RWPE1 (cell line): ENCODE measurements around the gene CFLAR.

Experiments
- CTCF ChIA-PET: fragments of 350-600 bp; sonication (Branson Sonifier 250); formaldehyde crosslinking; extraction: SDS; loops from one replicate; lab custom pipeline; 2021; lab: Yijun Ruan, JAX
- POLR2A ChIA-PET: fragments of 400-600 bp; formaldehyde crosslinking; extraction: SDS; loops from one replicate; lab custom pipeline; 2020; ENCODE audit warnings: antibody characterized with exemption; ENCODE audit not compliant: low non-redundant PET; lab: Yijun Ruan, JAX
- DNase-seq: peaks from one replicate; pipeline ENCODE4 v3.0.0; 2012; ENCODE audit warnings: low spot score
- H3K27ac ChIP-seq: fragments of 450-650 bp; 2 replicates; pipeline ENCODE4 v1.5.1; 2017
- CTCF ChIP-seq: fragments of 450-650 bp; conservative IDR thresholded peaks from 2 replicates; pipeline ENCODE4 v1.5.1; 2017; ENCODE audit warnings: low read depth, mild to moderate bottlenecking

The CFLAR gene

DNA sequence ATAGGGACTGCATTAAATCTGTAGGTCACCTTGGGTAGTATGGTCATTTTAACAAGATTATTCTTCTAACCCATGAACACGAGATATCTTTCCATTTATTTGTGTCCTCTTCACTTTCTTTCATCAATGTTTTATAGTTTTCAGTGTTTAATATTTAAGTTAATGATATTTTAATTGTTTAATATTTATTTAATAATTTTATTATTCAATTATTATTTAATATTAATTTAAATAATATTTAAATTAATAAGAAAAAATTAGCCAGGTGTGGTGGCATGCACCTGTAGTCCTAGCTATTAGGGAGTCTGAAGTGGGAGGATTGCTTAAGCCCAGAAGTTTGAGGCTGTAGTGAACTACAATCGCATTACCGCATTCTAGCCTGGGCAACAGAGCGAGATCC, 100.0 kb downstream of the CFLAR start:
- CTCF ChIA-PET = interaction anchor here (2.0 kb wide), 1 partner anchor 16 kb away, joined by 4 read pairs; no protein-coding TSS in a partner anchor

GRCh38 chr2:201216918-201217317, 101.0 kb downstream of the CFLAR start:
- ChIA-PET CTCF (no interaction called here), POLR2A (no interaction called here)
- DNase-seq = no peak
- H3K27ac ChIP-seq = no peak overlapping the region
- TF ChIP-seq CTCF = no peak

More for the DNA sequence above, 100.0 kb downstream of the CFLAR start:
- no peak for TF ChIP-seq CTCF
- no peak for DNase-seq
- H3K27ac ChIP-seq = no peak overlapping the region
- POLR2A ChIA-PET = no interaction called here

GRCh38 chr2:201218780-201219179, 102.8 kb downstream of the CFLAR start:
- no peak for DNase-seq
- no peak for TF ChIP-seq CTCF
- ChIA-PET CTCF (interaction anchor here (2.7 kb wide), 1 partner anchor 13 kb away, joined by 11 read pairs; no protein-coding TSS in a partner anchor), POLR2A (no interaction called here)
- no peak overlapping the region for H3K27ac ChIP-seq

DNA sequence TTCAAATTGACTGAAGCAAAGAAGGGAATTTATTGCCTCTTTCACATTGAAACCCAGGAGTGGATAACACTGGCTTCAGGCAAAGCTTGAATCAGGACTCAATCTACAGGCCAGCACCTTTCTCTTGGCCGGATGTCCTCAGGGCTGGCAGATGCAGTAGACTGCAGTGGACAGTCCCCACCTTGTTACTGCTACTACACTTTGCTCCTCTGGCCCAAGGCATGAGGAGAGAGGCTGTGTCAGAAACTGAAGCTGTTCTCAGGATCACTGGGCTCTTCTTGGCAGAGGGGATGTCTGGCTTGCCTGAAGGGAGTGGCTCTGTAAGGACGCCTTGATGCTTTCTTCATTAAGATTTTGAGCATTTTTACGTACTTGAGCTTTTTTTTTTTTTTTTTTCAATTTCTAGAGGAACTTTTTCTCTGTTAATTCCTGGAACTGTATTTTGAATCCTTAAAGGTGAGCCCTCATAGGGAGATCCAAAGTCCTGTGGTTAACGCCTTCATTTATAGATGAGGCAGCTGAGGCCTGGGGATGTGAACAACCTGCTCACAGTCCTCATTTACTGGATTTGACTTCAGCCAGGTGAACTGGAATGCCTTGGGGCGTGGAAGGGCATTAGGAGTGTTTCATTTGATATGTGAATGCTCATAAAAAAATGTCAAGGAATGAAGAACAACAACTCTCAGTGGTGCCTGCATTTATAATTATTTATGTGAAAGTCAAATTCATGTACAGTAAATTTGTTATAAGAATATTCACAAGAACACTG, 103.5 kb downstream of the CFLAR start:
- ChIA-PET POLR2A (no interaction called here), CTCF (interaction anchor here (2.7 kb wide), 1 partner anchor 13 kb away, joined by 11 read pairs; no protein-coding TSS in a partner anchor)
- no peak for TF ChIP-seq CTCF
- peak; percentile 28 for DNase-seq
- no peak overlapping the region for H3K27ac ChIP-seq

DNA sequence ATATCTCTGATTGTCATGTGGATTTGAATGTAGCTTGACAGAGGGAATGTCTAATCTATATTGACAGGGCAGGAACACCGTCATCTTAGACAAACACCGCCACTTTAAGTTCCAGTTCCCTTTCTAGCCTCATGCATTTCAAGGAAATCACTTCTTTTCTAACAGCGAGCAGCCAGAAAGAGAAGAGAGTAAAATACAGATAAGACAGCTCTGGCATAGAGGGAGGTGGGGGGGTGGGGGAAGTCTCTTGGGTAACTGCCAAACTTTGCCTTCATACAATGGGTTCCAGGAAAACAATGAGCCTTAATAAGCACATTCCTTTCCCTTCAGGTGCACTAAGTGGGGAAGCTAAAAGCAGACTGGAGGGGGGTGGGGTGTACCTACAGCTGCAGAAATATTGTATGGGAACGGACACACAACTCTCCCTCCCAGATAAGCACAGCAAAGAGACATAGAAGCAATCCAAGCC, 104.2 kb downstream of the CFLAR start:
- CTCF ChIA-PET = interaction anchor here (1.0 to 2.7 kb wide), 2 partner anchors 10 to 12 kb away, joined by 3 to 11 read pairs; no protein-coding TSS in a partner anchor
- peak; percentile 38 for DNase-seq
- no peak overlapping the region for H3K27ac ChIP-seq

More for the DNA sequence above, 104.2 kb downstream of the CFLAR start:
- TF ChIP-seq CTCF = no peak
- POLR2A ChIA-PET = no interaction called here
